AG10803 (cell line): ENCODE results near the gene NFYB.

Source experiments
- DNase-seq: peaks from one replicate; pipeline ENCODE4 v3.0.0; 2010; ENCODE audit warnings: low read depth
- H3K4me3 ChIP-seq: 2 replicates; pipeline ENCODE4 v1.5.1; 2011; ENCODE audit warnings: mild to moderate bottlenecking, low read length, control low read depth
- CTCF ChIP-seq: conservative IDR thresholded peaks from 2 replicates; pipeline ENCODE4 v1.5.1; 2011; ENCODE audit warnings: mild to moderate bottlenecking, low read length, control low read depth, inconsistent platforms

NFYB gene

GRCh38 chr12:104073699-104074098 lies 64.3 kb downstream of the NFYB start:
- no peak overlapping the region for H3K4me3 ChIP-seq
- DNase-seq: no peak
- no peak for TF ChIP-seq CTCF

GRCh38 chr12:104072099-104072498 lies 65.9 kb downstream of the NFYB start:
- DNase-seq: no peak
- no peak for TF ChIP-seq CTCF
- H3K4me3 ChIP-seq: no peak overlapping the region
